Bronchial epithelial cell (primary cell): ENCODE measurements around the gene ABI3BP. TPM values are rescaled to one million over a fixed set of nuclear protein-coding genes. Genes with fewer than 3 reads are reported as not detected.

Source experiments
- DNase-seq: peaks from one replicate; pipeline ENCODE4 v3.0.0-alpha.2; 2010; ENCODE audit warnings: low read depth
- FAIRE-seq: peaks from 2 replicates; lab custom pipeline; 2011; peaks lifted over from hg19 to GRCh38; lab: Jason Lieb, UNC
- H3K27me3 ChIP-seq: 2 replicates; pipeline ENCODE4 v1.5.1; 2011; ENCODE audit warnings: low read length; ENCODE audit not compliant: control insufficient read depth, insufficient read depth
- H3K36me3 ChIP-seq: 2 replicates; pipeline ENCODE4 v1.5.1; 2011; ENCODE audit warnings: low read length; ENCODE audit not compliant: control insufficient read depth, insufficient read depth
- H3K4me3 ChIP-seq: 2 replicates; pipeline ENCODE4 v1.5.1; 2011; ENCODE audit warnings: mild to moderate bottlenecking, low read depth, low read length, control low read depth
- total RNA-seq: library from RNA; depleted of rRNA; stranded (reverse); fragments of >200 nt; gene quantifications from 2 replicates; pipeline ENCODE4 v1.2.1, GENCODE V29; 2014
- TF ChIP-seq, protein P1 (sequence below): IDR thresholded peaks from 2 replicates; pipeline ENCODE4 v1.5.1; 2011; ENCODE audit warnings: mild to moderate bottlenecking, moderate library complexity, low read length, control low read depth, inconsistent platforms; ENCODE audit not compliant: insufficient read depth, severe bottlenecking

The ABI3BP gene
- total RNA-seq, 1 donor from 2014 or later = 0.53 TPM

DNA sequence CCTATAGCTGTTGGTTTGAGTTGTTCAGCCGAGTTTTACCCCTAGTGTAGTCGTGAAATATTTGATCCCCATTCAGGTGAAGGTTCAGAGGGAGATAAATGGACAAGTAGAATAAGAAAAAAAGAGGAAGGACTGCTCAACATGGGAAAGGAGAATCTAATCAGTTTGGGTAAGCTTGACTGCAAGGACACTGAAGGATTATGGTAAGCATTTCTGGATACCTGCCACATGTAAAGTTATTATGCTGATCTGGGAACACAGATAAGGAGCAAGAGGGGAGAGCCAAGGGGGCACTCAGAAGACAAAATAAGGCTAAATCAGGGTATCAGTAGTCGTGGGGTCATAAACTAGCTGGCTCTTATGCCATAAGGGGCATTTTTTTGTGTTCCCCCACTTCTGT lies 234.1 kb downstream of the ABI3BP start:
- no peaks in the 10 kb centered on the region for H3K36me3 ChIP-seq
- FAIRE-seq (no peak), DNase-seq (no peak)
- TF ChIP-seq, protein P1, sequence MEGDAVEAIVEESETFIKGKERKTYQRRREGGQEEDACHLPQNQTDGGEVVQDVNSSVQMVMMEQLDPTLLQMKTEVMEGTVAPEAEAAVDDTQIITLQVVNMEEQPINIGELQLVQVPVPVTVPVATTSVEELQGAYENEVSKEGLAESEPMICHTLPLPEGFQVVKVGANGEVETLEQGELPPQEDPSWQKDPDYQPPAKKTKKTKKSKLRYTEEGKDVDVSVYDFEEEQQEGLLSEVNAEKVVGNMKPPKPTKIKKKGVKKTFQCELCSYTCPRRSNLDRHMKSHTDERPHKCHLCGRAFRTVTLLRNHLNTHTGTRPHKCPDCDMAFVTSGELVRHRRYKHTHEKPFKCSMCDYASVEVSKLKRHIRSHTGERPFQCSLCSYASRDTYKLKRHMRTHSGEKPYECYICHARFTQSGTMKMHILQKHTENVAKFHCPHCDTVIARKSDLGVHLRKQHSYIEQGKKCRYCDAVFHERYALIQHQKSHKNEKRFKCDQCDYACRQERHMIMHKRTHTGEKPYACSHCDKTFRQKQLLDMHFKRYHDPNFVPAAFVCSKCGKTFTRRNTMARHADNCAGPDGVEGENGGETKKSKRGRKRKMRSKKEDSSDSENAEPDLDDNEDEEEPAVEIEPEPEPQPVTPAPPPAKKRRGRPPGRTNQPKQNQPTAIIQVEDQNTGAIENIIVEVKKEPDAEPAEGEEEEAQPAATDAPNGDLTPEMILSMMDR = no peak
- no peak overlapping the region for H3K4me3 ChIP-seq
- H3K27me3 ChIP-seq = no peaks in the 10 kb centered on the region

DNA sequence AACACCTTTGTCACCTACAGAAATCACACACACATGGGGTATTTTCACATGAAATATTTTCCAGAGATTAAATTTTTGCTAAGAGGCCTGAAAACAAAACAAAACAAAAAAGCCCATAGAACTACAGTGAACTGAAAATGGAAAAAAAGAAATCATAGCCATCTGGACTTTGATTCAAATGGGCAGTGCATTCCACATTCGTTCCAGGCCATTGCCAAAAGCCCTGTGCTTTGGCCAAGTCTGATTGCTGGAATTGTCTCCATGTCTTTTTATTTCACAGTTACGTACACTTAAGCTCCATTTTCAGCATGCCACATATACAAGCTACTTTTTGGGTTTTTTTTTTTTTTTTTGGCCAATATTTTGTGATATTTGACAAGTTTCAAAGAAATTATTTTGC lies 236.8 kb downstream of the ABI3BP start:
- DNase-seq (no peak), FAIRE-seq (no peak)
- peaks cover 4% of the 10 kb centered on the region for H3K36me3 ChIP-seq
- H3K4me3 ChIP-seq = no peak overlapping the region
- H3K27me3 ChIP-seq = no peaks in the 10 kb centered on the region
- TF ChIP-seq, protein P1 = no peak

DNA sequence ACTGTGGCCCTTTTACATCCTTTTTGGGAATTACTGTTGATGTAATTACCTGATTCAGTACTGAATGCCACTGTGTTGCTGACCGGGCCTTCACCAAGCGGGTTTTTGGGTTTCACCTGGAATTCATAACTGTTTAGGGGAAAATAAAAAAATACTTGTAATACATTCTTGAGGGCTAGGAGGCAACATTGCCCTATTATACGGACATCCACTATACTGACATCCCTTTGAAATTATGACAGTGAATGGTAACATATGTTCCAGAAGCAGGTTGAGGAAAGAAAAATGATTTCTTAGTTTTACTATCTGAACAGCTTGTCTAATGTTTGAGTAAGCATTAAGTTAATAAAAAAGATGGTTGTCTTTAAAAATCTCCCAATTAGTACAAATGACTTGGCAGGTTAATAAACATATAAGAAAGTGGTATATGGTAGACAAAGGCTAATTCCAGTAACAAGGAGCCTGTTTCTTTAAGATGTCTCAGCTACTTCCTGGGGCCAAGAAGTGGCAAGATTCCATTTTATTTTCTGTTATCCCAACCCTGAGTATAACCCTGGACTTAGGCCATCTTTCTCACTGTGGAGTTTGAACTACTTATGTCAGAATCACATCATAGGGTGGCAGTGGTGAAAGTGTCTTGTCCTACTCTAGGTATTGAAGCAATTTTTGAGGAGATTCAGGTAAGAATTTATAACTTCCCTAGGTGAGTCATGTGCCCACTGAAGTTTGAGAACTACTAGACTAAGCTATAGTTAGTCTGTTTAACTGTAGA lies 238.5 kb downstream of the ABI3BP start:
- TF ChIP-seq, protein P1 = no peak
- no peak overlapping the region for H3K4me3 ChIP-seq
- FAIRE-seq (no peak), DNase-seq (no peak)
- no peaks in the 10 kb centered on the region for H3K27me3 ChIP-seq
- H3K36me3 ChIP-seq = peaks cover 4% of the 10 kb centered on the region

DNA sequence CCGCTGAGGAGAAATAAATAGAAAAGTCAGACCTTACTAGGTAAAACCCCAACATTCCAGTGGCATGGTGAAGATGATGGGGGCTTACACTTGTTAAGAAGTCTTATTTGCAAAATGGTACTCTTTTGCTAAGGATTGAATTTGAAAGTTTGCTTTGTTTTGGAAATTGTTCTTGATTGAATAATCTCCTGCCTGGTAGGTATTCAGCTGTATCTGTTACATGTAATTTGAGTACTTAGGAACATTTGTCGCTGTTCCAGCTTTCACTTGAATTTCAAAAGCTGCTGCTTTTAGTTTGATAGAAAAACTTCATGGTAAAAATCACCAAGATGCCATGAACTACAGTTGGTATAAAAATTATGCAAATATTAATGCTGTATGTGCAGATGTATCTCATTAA lies 239.4 kb downstream of the ABI3BP start:
- DNase-seq (no peak), FAIRE-seq (no peak)
- peaks cover 4% of the 10 kb centered on the region for H3K36me3 ChIP-seq
- H3K27me3 ChIP-seq = no peaks in the 10 kb centered on the region
- no peak overlapping the region for H3K4me3 ChIP-seq
- TF ChIP-seq, protein P1 = no peak

DNA sequence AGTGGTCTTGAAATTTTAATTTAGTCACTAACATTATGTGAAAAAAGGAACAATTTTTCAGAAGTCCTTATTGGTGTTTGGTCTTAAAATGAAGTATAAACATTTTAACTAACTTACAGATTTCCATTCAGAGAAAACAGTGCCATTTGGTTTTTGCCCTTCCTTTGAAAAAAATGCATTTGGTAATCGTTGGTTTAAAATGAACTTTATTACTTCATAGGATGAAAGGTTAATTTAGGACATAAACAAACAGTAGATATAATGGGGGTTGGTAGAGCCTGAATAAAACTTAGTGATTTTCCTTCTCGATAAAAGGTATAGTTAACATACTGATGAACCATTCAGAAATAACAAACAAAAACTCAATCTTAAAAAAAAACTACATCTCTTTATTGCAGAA lies 244.3 kb downstream of the ABI3BP start:
- FAIRE-seq = no peak
- TF ChIP-seq, protein P1 = no peak
- no peak for DNase-seq
- no peaks in the 10 kb centered on the region for H3K27me3 ChIP-seq
- H3K36me3 ChIP-seq = peaks cover 13% of the 10 kb centered on the region
- H3K4me3 ChIP-seq = no peak overlapping the region

DNA sequence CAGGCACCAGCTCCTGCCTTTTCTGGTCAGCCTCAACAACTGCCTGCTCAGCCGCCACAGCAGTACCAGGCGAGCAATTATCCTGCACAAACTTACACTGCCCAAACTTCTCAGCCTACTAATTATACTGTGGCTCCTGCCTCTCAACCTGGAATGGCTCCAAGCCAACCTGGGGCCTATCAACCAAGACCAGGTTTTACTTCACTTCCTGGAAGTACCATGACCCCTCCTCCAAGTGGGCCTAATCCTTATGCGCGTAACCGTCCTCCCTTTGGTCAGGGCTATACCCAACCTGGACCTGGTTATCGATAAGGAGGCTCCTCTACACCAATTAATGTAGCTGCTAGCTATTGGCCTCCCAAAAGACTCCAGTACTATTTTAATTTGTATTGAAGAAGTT lies 245.0 kb downstream of the ABI3BP start:
- FAIRE-seq (no peak), DNase-seq (no peak)
- H3K27me3 ChIP-seq = no peaks in the 10 kb centered on the region
- peaks cover 11% of the 10 kb centered on the region for H3K36me3 ChIP-seq
- H3K4me3 ChIP-seq = no peak overlapping the region
- TF ChIP-seq, protein P1 = no peak
